Measurements from ENCODE around the gene MAN1B1. TPM values are rescaled to one million over a fixed set of nuclear protein-coding genes. Genes with fewer than 3 reads are reported as not detected.

MAN1B1 gene
- total RNA-seq, 1 donor from 2014 or later: 34.1 TPM

DNA sequence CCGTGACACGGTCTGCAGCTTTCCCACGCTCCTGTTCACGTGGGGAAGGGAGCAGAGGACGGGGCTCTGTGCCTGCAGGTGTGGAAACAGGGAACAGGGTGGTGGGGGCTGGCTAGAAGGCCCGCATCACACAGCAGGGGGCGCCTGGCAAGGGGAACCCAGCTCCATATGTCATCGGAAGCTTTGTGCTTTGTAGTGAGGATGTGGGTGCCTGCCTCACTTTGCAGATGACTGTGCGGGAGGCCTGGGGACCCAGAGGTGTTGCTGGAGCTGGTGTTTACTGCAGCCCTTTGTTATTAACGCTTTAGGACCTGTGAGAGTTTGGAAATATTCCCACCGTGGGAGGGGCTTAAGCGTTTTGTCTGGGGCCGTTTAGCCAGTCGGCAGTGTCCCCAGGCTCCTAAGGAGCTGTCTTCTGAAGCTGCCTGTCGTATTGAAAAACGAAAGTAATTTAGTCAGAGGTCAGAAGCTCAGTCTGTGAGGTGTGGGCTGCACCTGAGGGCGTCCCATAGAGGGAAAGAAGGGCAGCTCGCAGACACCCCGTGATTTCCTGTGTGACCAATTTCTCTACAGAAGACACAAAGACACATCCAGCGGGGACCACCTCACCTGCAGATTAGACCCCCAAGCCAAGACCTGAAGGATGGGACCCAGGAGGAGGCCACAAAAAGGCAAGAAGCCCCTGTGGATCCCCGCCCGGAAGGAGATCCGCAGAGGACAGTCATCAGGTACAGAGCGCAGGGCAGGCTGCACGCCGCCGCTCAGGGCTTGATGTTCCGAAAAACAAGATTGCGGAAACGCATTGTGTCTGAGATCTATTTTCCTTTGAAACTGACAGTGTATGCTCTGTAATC, 9.1 kb downstream of the MAN1B1 start:
- Histone ChIP-seq H3K4me1 (no peaks in the 10 kb centered on the region), H3K27me3 (no peaks in the 10 kb centered on the region), H3K4me3 (no peak overlapping the region), H3K27ac (no peak overlapping the region), H3K36me3 (peaks cover 0 to 44% of the 10 kb centered on the region in 2 donors), H3K9me3 (no peaks in the 10 kb centered on the region)
- no peak for DNase-seq (ENCODE audit: extremely low spot score in 2 of 2)
- TF ChIP-seq POLR2AphosphoS5 (IDR thresholded peaks at IDR 0.05; ENCODE audit: insufficient read depth in 1 of 2, low read depth in 1 of 2): no peak
- TF ChIP-seq POLR2A (IDR thresholded peaks at IDR 0.05): no peak
- TF ChIP-seq, protein P1, sequence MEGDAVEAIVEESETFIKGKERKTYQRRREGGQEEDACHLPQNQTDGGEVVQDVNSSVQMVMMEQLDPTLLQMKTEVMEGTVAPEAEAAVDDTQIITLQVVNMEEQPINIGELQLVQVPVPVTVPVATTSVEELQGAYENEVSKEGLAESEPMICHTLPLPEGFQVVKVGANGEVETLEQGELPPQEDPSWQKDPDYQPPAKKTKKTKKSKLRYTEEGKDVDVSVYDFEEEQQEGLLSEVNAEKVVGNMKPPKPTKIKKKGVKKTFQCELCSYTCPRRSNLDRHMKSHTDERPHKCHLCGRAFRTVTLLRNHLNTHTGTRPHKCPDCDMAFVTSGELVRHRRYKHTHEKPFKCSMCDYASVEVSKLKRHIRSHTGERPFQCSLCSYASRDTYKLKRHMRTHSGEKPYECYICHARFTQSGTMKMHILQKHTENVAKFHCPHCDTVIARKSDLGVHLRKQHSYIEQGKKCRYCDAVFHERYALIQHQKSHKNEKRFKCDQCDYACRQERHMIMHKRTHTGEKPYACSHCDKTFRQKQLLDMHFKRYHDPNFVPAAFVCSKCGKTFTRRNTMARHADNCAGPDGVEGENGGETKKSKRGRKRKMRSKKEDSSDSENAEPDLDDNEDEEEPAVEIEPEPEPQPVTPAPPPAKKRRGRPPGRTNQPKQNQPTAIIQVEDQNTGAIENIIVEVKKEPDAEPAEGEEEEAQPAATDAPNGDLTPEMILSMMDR (IDR thresholded peaks at IDR 0.05): no peak
- intact Hi-C loops (cut with DNase I): no loop called here

DNA sequence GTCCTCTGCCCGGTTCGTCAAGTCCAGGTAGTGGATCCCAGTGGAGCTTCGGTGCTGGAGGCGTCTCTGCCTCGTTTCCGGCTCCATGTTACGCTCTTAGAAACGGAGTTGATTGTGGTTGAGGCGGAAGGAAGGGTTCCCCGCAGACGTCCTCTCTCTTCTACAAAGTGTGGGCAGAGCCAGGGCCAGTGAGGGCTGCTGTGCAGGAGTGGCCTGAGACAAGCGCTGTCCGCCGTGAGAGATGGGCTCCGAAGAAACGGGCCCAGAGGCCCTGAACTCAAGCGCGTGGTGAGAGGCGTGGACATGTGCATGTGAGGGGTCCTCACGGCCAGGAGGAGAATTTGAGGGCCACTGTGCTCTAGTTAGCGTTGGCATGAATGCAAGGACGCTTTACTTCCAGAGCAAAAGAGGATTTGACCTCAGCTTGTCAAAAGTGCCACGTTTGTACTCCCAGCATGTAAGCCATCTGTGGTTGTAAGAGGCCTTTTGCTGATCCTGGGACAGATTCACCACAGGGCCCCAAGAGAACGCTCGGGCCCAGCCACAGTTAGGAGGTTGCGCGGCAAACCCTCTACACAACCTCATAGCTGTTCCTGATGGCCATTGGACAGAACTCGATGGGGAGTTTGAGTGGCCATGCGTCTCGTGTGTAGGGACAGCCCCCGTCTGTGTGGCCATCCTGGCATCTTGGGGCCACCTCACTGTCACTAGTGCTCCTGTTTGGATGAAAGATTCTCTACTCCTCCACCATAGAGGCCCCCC, 10.2 kb downstream of the MAN1B1 start:
- Histone ChIP-seq H3K27me3 (no peaks in the 10 kb centered on the region), H3K36me3 (peaks cover 0 to 55% of the 10 kb centered on the region in 2 donors)

DNA sequence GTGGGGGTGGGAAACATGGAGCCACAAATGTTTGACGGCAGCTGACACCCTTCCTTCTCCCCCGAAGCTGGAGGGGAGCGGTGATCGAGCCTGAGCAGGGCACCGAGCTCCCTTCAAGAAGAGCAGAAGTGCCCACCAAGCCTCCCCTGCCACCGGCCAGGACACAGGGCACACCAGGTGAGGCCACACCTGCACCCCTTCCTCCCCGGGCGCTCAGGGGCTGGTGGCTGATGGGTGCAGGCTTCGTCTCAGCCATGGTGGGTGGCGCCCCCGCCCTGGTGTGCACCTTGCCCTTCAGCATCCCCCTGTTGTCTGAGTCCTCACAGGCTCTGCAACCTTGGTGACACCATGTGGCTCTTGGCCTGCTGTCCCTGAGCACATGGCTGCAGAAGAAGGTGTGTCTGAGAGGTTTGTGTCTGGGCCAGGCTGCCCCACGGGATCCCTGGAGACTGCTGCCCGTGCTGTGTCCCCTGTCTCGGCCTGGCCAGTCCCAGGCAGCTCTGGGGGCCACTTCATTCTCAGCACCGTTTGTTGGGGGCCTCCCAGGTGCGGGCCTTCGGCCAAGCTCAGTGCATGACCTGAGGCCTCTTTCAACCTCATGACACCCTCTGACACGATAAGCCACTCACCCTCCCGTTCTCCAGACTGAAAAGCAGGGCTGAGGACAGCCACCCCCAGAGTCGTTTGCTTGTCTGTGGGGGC, 11.1 kb downstream of the MAN1B1 start:
- TF ChIP-seq, protein P1 (IDR thresholded peaks at IDR 0.05): no peak
- TF ChIP-seq POLR2A (IDR thresholded peaks at IDR 0.05): no peak
- TF ChIP-seq POLR2AphosphoS5 (IDR thresholded peaks at IDR 0.05; ENCODE audit: insufficient read depth in 1 of 2, low read depth in 1 of 2): no peak
- no peaks in the 10 kb centered on the region for H3K9me3 ChIP-seq
- no peak overlapping the region for H3K27ac ChIP-seq
- H3K27me3 ChIP-seq: no peaks in the 10 kb centered on the region
- no peak overlapping the region for H3K4me3 ChIP-seq
- H3K4me1 ChIP-seq: no peaks in the 10 kb centered on the region
- no peak for DNase-seq (ENCODE audit: extremely low spot score in 2 of 2)
- intact Hi-C loops (cut with DNase I): no loop called here
- peaks cover 0 to 64% of the 10 kb centered on the region in 2 donors for H3K36me3 ChIP-seq

More for the DNA sequence above, 10.2 kb downstream of the MAN1B1 start:
- Histone ChIP-seq H3K4me1 (no peaks in the 10 kb centered on the region), H3K27ac (no peak overlapping the region), H3K4me3 (no peak overlapping the region), H3K9me3 (no peaks in the 10 kb centered on the region)
- TF ChIP-seq, protein P1 (IDR thresholded peaks at IDR 0.05): no peak
- TF ChIP-seq POLR2AphosphoS5 (IDR thresholded peaks at IDR 0.05; ENCODE audit: insufficient read depth in 1 of 2, low read depth in 1 of 2): no peak
- DNase-seq (ENCODE audit: extremely low spot score in 2 of 2): no peak
- intact Hi-C loops (cut with DNase I): no loop called here

DNA sequence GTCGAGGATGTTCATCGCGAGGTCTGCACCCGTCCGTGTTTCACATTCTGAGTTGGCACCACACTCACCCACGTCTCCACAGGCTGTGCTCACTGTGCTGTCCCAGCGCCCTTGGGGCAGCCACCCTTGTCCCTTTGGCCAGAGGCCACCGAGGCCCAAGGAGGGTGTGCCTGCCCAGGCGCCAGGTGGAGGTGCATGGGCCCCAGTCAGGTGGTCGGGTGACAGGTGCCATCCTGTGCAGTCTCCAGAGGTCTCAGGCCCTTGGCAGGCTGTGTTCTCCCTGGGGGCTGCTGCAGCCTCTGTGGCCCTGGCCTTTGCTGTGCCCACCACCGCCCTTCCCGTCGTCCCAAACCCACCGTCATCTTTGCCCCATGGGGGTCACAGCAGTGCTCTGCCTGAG, 12.4 kb downstream of the MAN1B1 start:
- H3K27ac ChIP-seq: no peak overlapping the region
- peaks cover 0 to 76% of the 10 kb centered on the region in 2 donors for H3K36me3 ChIP-seq
- H3K27me3 ChIP-seq: no peaks in the 10 kb centered on the region
- intact Hi-C loops (cut with DNase I): no loop called here
- TF ChIP-seq POLR2AphosphoS5 (IDR thresholded peaks at IDR 0.05; ENCODE audit: insufficient read depth in 1 of 2, low read depth in 1 of 2) (no peak), POLR2A (IDR thresholded peaks at IDR 0.05) (no peak)
- TF ChIP-seq, protein P1 (IDR thresholded peaks at IDR 0.05): no peak
- no peaks in the 10 kb centered on the region for H3K9me3 ChIP-seq
- H3K4me3 ChIP-seq: no peak overlapping the region
- DNase-seq (ENCODE audit: extremely low spot score in 2 of 2): no peak
- no peaks in the 10 kb centered on the region for H3K4me1 ChIP-seq
